Sigmoid colon (tissue), 4 donors: ENCODE results near the gene DUT.

Source experiments
- EP300 ChIP-seq, 4 donors: sonication (generic); formaldehyde crosslinking; IDR thresholded peaks; one replicate each; pipeline ENCODE4 v1.6.1; 2017; ENCODE audit warnings: antibody characterized with exemption in 4 of 4
- POLR2A ChIP-seq, 2 donors: fragments of 450-650 bp; IDR thresholded peaks; one replicate each; pipeline ENCODE4 v1.6.1; 2016; ENCODE audit warnings: antibody characterized with exemption in 2 of 2, mild to moderate bottlenecking in 2 of 2, moderate library complexity in 2 of 2
- TF ChIP-seq, protein P1 (sequence below), 4 experiments: fragments of 450-650 bp in 3 of 4; fragments of 200-600 bp in 1 of 4; IDR thresholded peaks; one replicate each; pipeline ENCODE4 v1.5.1; 2016 to 2019; ENCODE audit warnings: antibody characterized with exemption in 4 of 4, mild to moderate bottlenecking in 3 of 4, moderate library complexity in 2 of 4

DNA sequence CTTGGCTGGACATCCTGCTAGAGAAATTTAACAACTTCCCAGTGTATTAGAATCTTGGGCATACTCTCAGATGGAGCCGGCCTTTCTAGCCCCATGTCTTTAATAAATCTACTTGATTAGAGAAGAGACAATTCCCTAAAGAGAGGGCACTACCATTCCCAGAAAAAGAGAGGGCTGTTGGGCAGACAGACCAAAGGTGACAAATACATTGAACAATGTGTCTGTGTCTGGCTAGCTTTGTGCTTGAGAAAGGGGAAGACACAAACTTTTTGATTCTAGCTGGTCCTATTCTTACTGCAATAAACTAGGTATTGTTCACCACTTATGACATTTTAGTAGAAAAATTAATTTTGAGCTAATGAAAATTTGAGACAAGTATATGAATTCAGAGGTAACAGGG lies 57.7 kb downstream of the DUT start:
- TF ChIP-seq POLR2A (IDR thresholded peaks at IDR 0.05) (no peak), EP300 (IDR thresholded peaks at IDR 0.05) (no peak)
- TF ChIP-seq, protein P1, sequence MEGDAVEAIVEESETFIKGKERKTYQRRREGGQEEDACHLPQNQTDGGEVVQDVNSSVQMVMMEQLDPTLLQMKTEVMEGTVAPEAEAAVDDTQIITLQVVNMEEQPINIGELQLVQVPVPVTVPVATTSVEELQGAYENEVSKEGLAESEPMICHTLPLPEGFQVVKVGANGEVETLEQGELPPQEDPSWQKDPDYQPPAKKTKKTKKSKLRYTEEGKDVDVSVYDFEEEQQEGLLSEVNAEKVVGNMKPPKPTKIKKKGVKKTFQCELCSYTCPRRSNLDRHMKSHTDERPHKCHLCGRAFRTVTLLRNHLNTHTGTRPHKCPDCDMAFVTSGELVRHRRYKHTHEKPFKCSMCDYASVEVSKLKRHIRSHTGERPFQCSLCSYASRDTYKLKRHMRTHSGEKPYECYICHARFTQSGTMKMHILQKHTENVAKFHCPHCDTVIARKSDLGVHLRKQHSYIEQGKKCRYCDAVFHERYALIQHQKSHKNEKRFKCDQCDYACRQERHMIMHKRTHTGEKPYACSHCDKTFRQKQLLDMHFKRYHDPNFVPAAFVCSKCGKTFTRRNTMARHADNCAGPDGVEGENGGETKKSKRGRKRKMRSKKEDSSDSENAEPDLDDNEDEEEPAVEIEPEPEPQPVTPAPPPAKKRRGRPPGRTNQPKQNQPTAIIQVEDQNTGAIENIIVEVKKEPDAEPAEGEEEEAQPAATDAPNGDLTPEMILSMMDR (IDR thresholded peaks at IDR 0.05) = no peak
